ENCODE data around the gene OAF. TPM values are rescaled to one million over a fixed set of nuclear protein-coding genes. Genes with fewer than 3 reads are reported as not detected.

OAF gene
- total and polyA plus RNA-seq, 4 donors: 15.0 to 151 (median 82.0) TPM

- DNase-seq (ENCODE audit: low spot score): no peak
Measured at GRCh38 chr11:120199613-120200012, 11.2 kb upstream of the OAF start.

GRCh38 chr11:120200677-120201076 is 10.2 kb upstream of the OAF start:
- 82% methylated on average over 1 of the region's 1 CpG for WGBS
- no peak overlapping the region for H3K27ac ChIP-seq (ENCODE audit: low read depth in 1 of 2, low read length in 2 of 2)
- TF ChIP-seq RAD21 (IDR thresholded peaks at IDR 0.05): no peak
- TF ChIP-seq REST (IDR thresholded peaks at IDR 0.05): no peak
- no peak for TF ChIP-seq NR2F2 (IDR thresholded peaks at IDR 0.05)
- no peak for TF ChIP-seq FOXA1 (IDR thresholded peaks at IDR 0.05)
- no peak for TF ChIP-seq FOXA2 (IDR thresholded peaks at IDR 0.05)
- TF ChIP-seq TAF1 (conservative IDR thresholded peaks at IDR 0.05): no peak

More at GRCh38 chr11:120199613-120200012, 11.2 kb upstream of the OAF start:
- WGBS: 92% methylated on average over 9 of the region's 9 CpGs
- H3K4me1 ChIP-seq (ENCODE audit: control insufficient read depth in 4 of 4, insufficient read depth in 4 of 4, low read length in 3 of 4): peaks cover 4 to 35% (median 21%) of the 10 kb centered on the region in 4 donors
- H3K4me3 ChIP-seq (ENCODE audit: low read depth in 1 of 3, low read length in 3 of 3): no peak overlapping the region
- no peaks in the 10 kb centered on the region for H3K27me3 ChIP-seq (ENCODE audit: control insufficient read depth in 4 of 4, insufficient read depth in 4 of 4, low read length in 3 of 4)
- H3K36me3 ChIP-seq (ENCODE audit: control insufficient read depth in 4 of 4, insufficient read depth in 3 of 4, low read depth in 1 of 4, low read length in 3 of 4): no peaks in the 10 kb centered on the region
- no peaks in the 10 kb centered on the region for H3K9me3 ChIP-seq (ENCODE audit: control insufficient read depth in 4 of 4, low read length in 3 of 4)
- H3K9ac ChIP-seq (ENCODE audit: low read depth in 1 of 2, low read length in 2 of 2): no peak overlapping the region
- no peak overlapping the region for H3K27ac ChIP-seq (ENCODE audit: low read depth in 1 of 2, low read length in 2 of 2)
- TF ChIP-seq FOXA2 (IDR thresholded peaks at IDR 0.05): no peak

GRCh38 chr11:120201653-120202052 is 9.2 kb upstream of the OAF start:
- no peaks in the 10 kb centered on the region for H3K27me3 ChIP-seq (ENCODE audit: control insufficient read depth in 4 of 4, insufficient read depth in 4 of 4, low read length in 3 of 4)
- H3K9me3 ChIP-seq (ENCODE audit: control insufficient read depth in 4 of 4, low read length in 3 of 4): no peaks in the 10 kb centered on the region
- TF ChIP-seq MAX (IDR thresholded peaks at IDR 0.05) (no peak), YY1 (IDR thresholded peaks at IDR 0.05) (no peak), NR2F2 (IDR thresholded peaks at IDR 0.05) (no peak), ATF3 (IDR thresholded peaks at IDR 0.05) (no peak), FOXA2 (IDR thresholded peaks at IDR 0.05) (no peak), CTCF (IDR thresholded peaks at IDR 0.05; ENCODE audit: low read depth, low read length, missing input control) (no peak), ZBTB33 (IDR thresholded peaks at IDR 0.05) (no peak), SP1 (IDR thresholded peaks at IDR 0.05) (no peak), JUND (IDR thresholded peaks at IDR 0.05) (no peak), GABPA (IDR thresholded peaks at IDR 0.05 in 1 of 2, conservative IDR thresholded peaks at IDR 0.05 in 1 of 2) (no peak), REST (IDR thresholded peaks at IDR 0.05) (no peak), HNF4A (conservative IDR thresholded peaks at IDR 0.05) (no peak), FOXA1 (IDR thresholded peaks at IDR 0.05) (no peak), EGR1 (IDR thresholded peaks at IDR 0.05; ENCODE audit: low read depth in 2 of 2) (no peak)
- DNase-seq (ENCODE audit: low spot score): no peak
- 82% methylated on average over 3 of the region's 3 CpGs for WGBS
- H3K36me3 ChIP-seq (ENCODE audit: control insufficient read depth in 4 of 4, insufficient read depth in 3 of 4, low read depth in 1 of 4, low read length in 3 of 4): no peaks in the 10 kb centered on the region
- H3K27ac ChIP-seq (ENCODE audit: low read depth in 1 of 2, low read length in 2 of 2): no peak overlapping the region
- no peak overlapping the region for H3K4me3 ChIP-seq (ENCODE audit: low read depth in 1 of 3, low read length in 3 of 3)
- no peak overlapping the region for H3K9ac ChIP-seq (ENCODE audit: low read depth in 1 of 2, low read length in 2 of 2)
- H3K4me1 ChIP-seq (ENCODE audit: control insufficient read depth in 4 of 4, insufficient read depth in 4 of 4, low read length in 3 of 4): peaks cover 4 to 39% (median 23%) of the 10 kb centered on the region in 4 donors

More at GRCh38 chr11:120200677-120201076, 10.2 kb upstream of the OAF start:
- Histone ChIP-seq H3K27me3 (ENCODE audit: control insufficient read depth in 4 of 4, insufficient read depth in 4 of 4, low read length in 3 of 4) (no peaks in the 10 kb centered on the region), H3K9me3 (ENCODE audit: control insufficient read depth in 4 of 4, low read length in 3 of 4) (no peaks in the 10 kb centered on the region), H3K4me3 (ENCODE audit: low read depth in 1 of 3, low read length in 3 of 3) (no peak overlapping the region), H3K9ac (ENCODE audit: low read depth in 1 of 2, low read length in 2 of 2) (no peak overlapping the region), H3K36me3 (ENCODE audit: control insufficient read depth in 4 of 4, insufficient read depth in 3 of 4, low read depth in 1 of 4, low read length in 3 of 4) (no peaks in the 10 kb centered on the region), H3K4me1 (ENCODE audit: control insufficient read depth in 4 of 4, insufficient read depth in 4 of 4, low read length in 3 of 4) (peaks cover 4 to 35% (median 25%) of the 10 kb centered on the region in 4 donors)
- DNase-seq (ENCODE audit: low spot score): no peak
